Measurements from ENCODE around the gene ADORA1.
A peak's percentile ranks its signal among the peaks of the same experiment; 100 is the strongest.

Gene ADORA1

GRCh38 chr1:203121186-203122015 lies 6.1 kb upstream of the ADORA1 start:
- TF ChIP-seq CTCF (IDR thresholded peaks at IDR 0.05; ENCODE audit: control insufficient read depth, insufficient read depth, low read depth, low read length, missing control alignments): no peak
- no peak for DNase-seq (ENCODE audit: low read depth)
- H3K4me3 ChIP-seq (ENCODE audit: control insufficient read depth, low read depth, low read length): no peak overlapping the region

- no peak for TF ChIP-seq CTCF (IDR thresholded peaks at IDR 0.05; ENCODE audit: control insufficient read depth, insufficient read depth, low read depth, low read length, missing control alignments)
- DNase-seq (ENCODE audit: low read depth): no peak
These were observed 5.4 kb upstream of the ADORA1 start for GRCh38 chr1:203122159-203122558.

GRCh38 chr1:203124011-203124410 lies 3.5 kb upstream of the ADORA1 start:
- DNase-seq (ENCODE audit: low read depth): no peak

More at GRCh38 chr1:203122159-203122558, 5.4 kb upstream of the ADORA1 start:
- H3K4me3 ChIP-seq (ENCODE audit: control insufficient read depth, low read depth, low read length): no peak overlapping the region

GRCh38 chr1:203124546-203125317 lies 2.8 kb upstream of the ADORA1 start:
- DNase-seq (ENCODE audit: low read depth): no peak
- H3K4me3 ChIP-seq (ENCODE audit: control insufficient read depth, low read depth, low read length): no peak overlapping the region
- no peak for TF ChIP-seq CTCF (IDR thresholded peaks at IDR 0.05; ENCODE audit: control insufficient read depth, insufficient read depth, low read depth, low read length, missing control alignments)

More at GRCh38 chr1:203124011-203124410, 3.5 kb upstream of the ADORA1 start:
- H3K4me3 ChIP-seq (ENCODE audit: control insufficient read depth, low read depth, low read length): no peak overlapping the region
- no peak for TF ChIP-seq CTCF (IDR thresholded peaks at IDR 0.05; ENCODE audit: control insufficient read depth, insufficient read depth, low read depth, low read length, missing control alignments)

- no peak for DNase-seq (ENCODE audit: low read depth)
- no peak overlapping the region for H3K4me3 ChIP-seq (ENCODE audit: control insufficient read depth, low read depth, low read length)
- peak; percentile 54 for TF ChIP-seq CTCF (IDR thresholded peaks at IDR 0.05; ENCODE audit: control insufficient read depth, insufficient read depth, low read depth, low read length, missing control alignments)
These were observed 1.2 kb upstream of the ADORA1 start for GRCh38 chr1:203126151-203126865.
